H9 (cell line): ENCODE measurements around the gene LHFPL2. TPM values are rescaled to one million over a fixed set of nuclear protein-coding genes. Genes with fewer than 3 reads are reported as not detected.

Experiments used
- DNase-seq: peaks from one replicate; pipeline ENCODE4 v3.0.0-alpha.2; 2017
- H2AFZ ChIP-seq: one replicate; pipeline ENCODE4 v1.6.1; 2013; ENCODE audit warnings: mild to moderate bottlenecking, low read length, control low read depth, moderate library complexity
- H2AK5ac ChIP-seq: 2 replicates; pipeline ENCODE4 v1.6.1; 2013; ENCODE audit warnings: low read length, control low read depth, mixed read lengths; ENCODE audit not compliant: insufficient read length
- H2BK120ac ChIP-seq: one replicate; pipeline ENCODE4 v1.6.1; 2013; ENCODE audit warnings: low read depth, mild to moderate bottlenecking, low read length, control low read depth, inconsistent platforms; ENCODE audit not compliant: poor library complexity, severe bottlenecking
- H2BK12ac ChIP-seq: 2 replicates; pipeline ENCODE4 v1.6.1; 2013; ENCODE audit warnings: low read length, control low read depth, mixed read lengths, low read depth; ENCODE audit not compliant: insufficient read length
- H2BK15ac ChIP-seq: 2 replicates; pipeline ENCODE4 v1.6.1; 2013; ENCODE audit warnings: low read depth, low read length, control low read depth
- H2BK20ac ChIP-seq: one replicate; pipeline ENCODE4 v1.6.1; 2013; ENCODE audit warnings: low read depth, mild to moderate bottlenecking, low read length, control low read depth, inconsistent platforms; ENCODE audit not compliant: poor library complexity, severe bottlenecking
- H2BK5ac ChIP-seq: 2 replicates; pipeline ENCODE4 v1.6.1; 2013; ENCODE audit warnings: low read length, control low read depth, mixed read lengths; ENCODE audit not compliant: insufficient read length
- H3K14ac ChIP-seq: 2 replicates; pipeline ENCODE4 v1.6.1; 2013; ENCODE audit warnings: low read length, control low read depth; ENCODE audit not compliant: insufficient read depth
- H3K18ac ChIP-seq: 2 replicates; pipeline ENCODE4 v1.6.1; 2013; ENCODE audit warnings: low read depth, mild to moderate bottlenecking, mixed read lengths, low read length, control low read depth; ENCODE audit not compliant: insufficient read length
- H3K23ac ChIP-seq: 2 replicates; pipeline ENCODE4 v1.6.1; 2013; ENCODE audit warnings: low read length, control low read depth, mixed read lengths, low read depth; ENCODE audit not compliant: insufficient read length
- H3K23me2 ChIP-seq: 2 replicates; pipeline ENCODE4 v1.6.1; 2013; ENCODE audit warnings: low read depth, mild to moderate bottlenecking, mixed read lengths, low read length, control low read depth; ENCODE audit not compliant: insufficient read length, poor library complexity, severe bottlenecking
- H3K27ac ChIP-seq: 2 replicates; pipeline ENCODE4 v1.5.1; 2013; ENCODE audit warnings: low read length, control low read depth, mixed read lengths, low read depth; ENCODE audit not compliant: insufficient read length
- H3K27me3 ChIP-seq: 2 replicates; pipeline ENCODE4 v1.6.1; 2013; ENCODE audit warnings: low read length, control low read depth, inconsistent platforms; ENCODE audit not compliant: insufficient read depth
- H3K4ac ChIP-seq: 2 replicates; pipeline ENCODE4 v1.6.1; 2013; ENCODE audit warnings: low read depth, mild to moderate bottlenecking, control low read depth, inconsistent platforms, low read length, moderate library complexity
- H3K4me1 ChIP-seq: 2 replicates; pipeline ENCODE4 v1.6.1; 2013; ENCODE audit warnings: low read length, control low read depth, inconsistent platforms; ENCODE audit not compliant: insufficient read depth
- H3K4me2 ChIP-seq: 2 replicates; pipeline ENCODE4 v1.6.1; 2013; ENCODE audit warnings: low read length, control low read depth, mixed read lengths; ENCODE audit not compliant: insufficient read length, insufficient read depth
- H3K56ac ChIP-seq: 2 replicates; pipeline ENCODE4 v1.6.1; 2013; ENCODE audit warnings: low read depth, mild to moderate bottlenecking, mixed read lengths, low read length, control low read depth; ENCODE audit not compliant: insufficient read length
- H3K79me1 ChIP-seq: 2 replicates; pipeline ENCODE4 v1.6.1; 2013; ENCODE audit warnings: low read depth, mild to moderate bottlenecking, moderate library complexity, low read length, control low read depth, inconsistent platforms; ENCODE audit not compliant: insufficient read depth, poor library complexity, severe bottlenecking
- H3K79me2 ChIP-seq: 2 replicates; pipeline ENCODE4 v1.6.1; 2013; ENCODE audit warnings: low read length, control low read depth, inconsistent platforms; ENCODE audit not compliant: insufficient read depth
- H3K9ac ChIP-seq: 2 replicates; pipeline ENCODE4 v1.6.1; 2013; ENCODE audit warnings: low read length, control low read depth, mixed read lengths; ENCODE audit not compliant: insufficient read length; ENCODE audit errors: extremely low read depth
- H3K9me3 ChIP-seq: one replicate; pipeline ENCODE4 v1.6.1; 2013; ENCODE audit warnings: low read depth, low read length, inconsistent platforms; ENCODE audit not compliant: control insufficient read depth
- H3T11ph ChIP-seq: one replicate; pipeline ENCODE4 v1.6.1; 2013; ENCODE audit warnings: mild to moderate bottlenecking, low read length, control low read depth, inconsistent platforms
- H4K20me1 ChIP-seq: one replicate; pipeline ENCODE4 v1.6.1; 2013; ENCODE audit not compliant: control insufficient read depth, insufficient read length, insufficient read depth
- H4K5ac ChIP-seq: 2 replicates; pipeline ENCODE4 v1.6.1; 2013; ENCODE audit warnings: low read depth, mild to moderate bottlenecking, mixed read lengths, low read length, control low read depth; ENCODE audit not compliant: insufficient read length
- H4K8ac ChIP-seq: replicated peaks from 2 replicates; pipeline ENCODE4 v1.6.1; 2013; ENCODE audit warnings: low read length, control low read depth, mixed read lengths, low read depth; ENCODE audit not compliant: insufficient read length
- H4K91ac ChIP-seq: 2 replicates; pipeline ENCODE4 v1.6.1; 2013; ENCODE audit warnings: low read depth, mild to moderate bottlenecking, moderate library complexity, mixed read lengths, low read length, control low read depth; ENCODE audit not compliant: insufficient read length
- H3K27ac Mint-ChIP-seq, 3 experiments: 2 replicates in 2 of 3; 3 replicates in 1 of 3; pipeline ENCODE4 v1.8.0; 2020 to 2021; ENCODE audit warnings: mixed read lengths in 3 of 3, mild to moderate bottlenecking in 1 of 3, moderate library complexity in 1 of 3
- H3K27me3 Mint-ChIP-seq: 2 replicates; pipeline ENCODE4 v1.8.0; 2021; ENCODE audit warnings: low read depth, mild to moderate bottlenecking, moderate library complexity, mixed read lengths
- H3K36me3 Mint-ChIP-seq, 3 experiments: 2 replicates in 2 of 3; 3 replicates in 1 of 3; pipeline ENCODE4 v1.8.0; 2020 to 2021; ENCODE audit warnings: low read depth in 3 of 3, mixed read lengths in 3 of 3; ENCODE audit not compliant: insufficient read depth in 1 of 3
- H3K4me1 Mint-ChIP-seq, 2 experiments: 2 replicates each; pipeline ENCODE4 v1.8.0; 2020; ENCODE audit warnings: mixed read lengths in 2 of 2
- H3K4me3 Mint-ChIP-seq, 2 experiments: 2 replicates in 1 of 2; 3 replicates in 1 of 2; pipeline ENCODE4 v1.8.0; 2020 to 2021; ENCODE audit warnings: mild to moderate bottlenecking in 2 of 2, mixed read lengths in 2 of 2, moderate library complexity in 1 of 2
- H3K9me3 Mint-ChIP-seq, 2 experiments: 2 replicates in 1 of 2; 3 replicates in 1 of 2; pipeline ENCODE4 v1.8.0; 2020; ENCODE audit warnings: mild to moderate bottlenecking in 2 of 2, mixed read lengths in 2 of 2, moderate library complexity in 1 of 2
- CTCF ChIP-seq: fragments of 200-600 bp; sonication (generic); conservative IDR thresholded peaks from 3 replicates; pipeline ENCODE4 v1.8.0; 2021; ENCODE audit warnings: antibody characterized with exemption, mild to moderate bottlenecking
- whole genome bisulfite sequencing: extraction: QIAGEN DNeasy Blood & Tissue Kit; methylation state at CpG from one replicate; pipeline ENCODE4 v1.1.7; 2013; ENCODE audit warnings: missing lambda C conversion rate, low lambda C conversion rate, mixed read lengths; ENCODE audit not compliant: insufficient read length; ENCODE audit errors: extremely low coverage; 5-methylcytosine and 5-hydroxymethylcytosine counted together
- total RNA-seq: library from RNA; stranded (reverse); gene quantifications from 2 replicates; pipeline ENCODE4 v1.2.1, GENCODE V29; 2021

Gene LHFPL2
- total RNA-seq, 1 experiment from 2014 or later: 26.3 TPM

- H4K8ac ChIP-seq: no peak overlapping the region
- WGBS: no CpG with 5 or more reads among the region's 2 CpGs
Observed at GRCh38 chr5:78613151-78613533, 35.4 kb downstream of the LHFPL2 start.

More at GRCh38 chr5:78613151-78613533, 35.4 kb downstream of the LHFPL2 start:
- Histone ChIP-seq H2BK120ac (no peak overlapping the region), H3T11ph (no peak overlapping the region), H2AK5ac (no peak overlapping the region), H3K79me1 (no peaks in the 10 kb centered on the region), H3K14ac (no peak overlapping the region), H3K27me3 (no peaks in the 10 kb centered on the region), H2AFZ (no peak overlapping the region), H3K79me2 (no peaks in the 10 kb centered on the region), H3K18ac (no peak overlapping the region), H3K4me2 (no peak overlapping the region), H3K4me1 (peaks cover 8% of the 10 kb centered on the region; the same call in 1 of the 2 replicates), H2BK20ac (no peak overlapping the region), H4K5ac (no peak overlapping the region), H3K56ac (no peak overlapping the region), H4K91ac (no peak overlapping the region), H2BK5ac (no peak overlapping the region), H4K20me1 (no peaks in the 10 kb centered on the region), H3K4ac (no peak overlapping the region), H3K9me3 (no peaks in the 10 kb centered on the region), H3K9ac (no peak overlapping the region), H3K27ac (no peak overlapping the region), H3K23me2 (no peaks in the 10 kb centered on the region), H3K23ac (no peak overlapping the region), H2BK12ac (no peak overlapping the region), H2BK15ac (no peak overlapping the region)
- Mint-ChIP-seq H3K27me3 (no peaks in the 10 kb centered on the region), H3K36me3 (peaks cover 21 to 30% (median 23%) of the 10 kb centered on the region in 3 experiments), H3K4me1 (peaks cover 24 to 33% of the 10 kb centered on the region in 2 experiments), H3K4me3 (no peak overlapping the region), H3K9me3 (no peaks in the 10 kb centered on the region), H3K27ac (no peak overlapping the region; a peak in 2 of 7 replicates)
- TF ChIP-seq CTCF: no peak
- DNase-seq: no peak
